Posterior vena cava (tissue), 2 donors: Measurements from ENCODE around the gene RENBP. TPM values are rescaled to one million over a fixed set of nuclear protein-coding genes. Genes with fewer than 3 reads are reported as not detected.

Experiments used
- DNase-seq: peaks from one replicate; pipeline ENCODE4 v3.0.0-alpha.2; 2020; ENCODE audit warnings: low spot score
- intact Hi-C, 2 donors: fragments of 100-400 bp; cut with DNase I; formaldehyde crosslinking; loops; one replicate each; pipeline versions ENCODE4 v1.14.1 to v1.14.2; 2022 to 2023
- total RNA-seq, 2 donors: library from RNA; stranded (reverse); fragmentation: NEBNext Ultra II Directional; extraction: Animal tissue kit (Norgen Biotek cat#: 25700); gene quantifications; one replicate each; pipeline ENCODE4 v1.2.1, GENCODE V29; 2021
- donor health status: DM: yes; HTN: yes; CAD: no.
- donor health status: DM: yes; HTN: yes; CAD: no.

The RENBP gene
- total RNA-seq, 2 donors from 2014 or later = 11.4 to 17.6 TPM

DNA sequence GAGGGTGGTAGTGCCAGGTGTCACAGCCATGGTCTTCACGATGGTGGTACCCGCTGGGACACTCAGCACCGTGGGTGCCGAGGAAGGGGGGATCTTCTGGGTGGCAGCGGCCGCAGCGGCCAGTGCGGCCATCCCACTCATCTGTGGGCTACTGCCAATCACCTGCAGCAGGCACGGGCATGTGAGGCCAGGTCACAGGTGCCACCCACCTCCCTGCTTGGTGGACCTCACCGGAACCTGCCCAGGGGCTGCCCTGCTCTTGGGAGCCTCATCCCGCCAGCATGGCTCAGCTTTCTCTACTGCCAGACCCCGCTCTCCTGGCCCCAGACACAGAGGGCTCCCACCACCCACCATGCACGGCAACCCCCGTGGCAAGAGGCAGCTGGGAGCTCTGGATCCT lies 14.2 kb upstream of the RENBP start:
- intact Hi-C loops = loop anchor here in 1 of 2 donors (10.0 kb wide), 1 partner anchor 1004 kb away; no protein-coding TSS in a partner anchor
- no peak for DNase-seq

DNA sequence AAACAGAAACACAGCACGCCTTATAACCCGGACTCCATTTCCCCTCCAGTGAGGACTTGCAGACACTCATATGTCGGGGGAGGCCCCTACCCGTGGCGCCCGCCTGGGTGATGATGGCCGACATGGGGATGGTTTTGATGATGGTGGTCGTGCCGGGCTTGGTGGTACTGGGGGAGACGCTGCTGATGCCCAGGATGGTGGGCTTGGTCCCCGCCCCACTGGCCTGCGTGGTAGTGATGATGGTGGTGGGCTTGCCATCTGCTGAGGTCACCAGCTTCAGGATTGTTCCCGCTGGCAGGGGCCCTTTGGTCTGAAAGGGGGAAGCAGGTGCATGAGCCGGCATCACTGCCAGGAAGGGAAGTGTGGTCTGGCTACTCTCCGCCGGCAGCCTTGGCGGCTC lies 12.8 kb upstream of the RENBP start:
- intact Hi-C loops = loop anchor here in 1 of 2 donors (10.0 kb wide), 1 partner anchor 1002 kb away; no protein-coding TSS in a partner anchor

DNA sequence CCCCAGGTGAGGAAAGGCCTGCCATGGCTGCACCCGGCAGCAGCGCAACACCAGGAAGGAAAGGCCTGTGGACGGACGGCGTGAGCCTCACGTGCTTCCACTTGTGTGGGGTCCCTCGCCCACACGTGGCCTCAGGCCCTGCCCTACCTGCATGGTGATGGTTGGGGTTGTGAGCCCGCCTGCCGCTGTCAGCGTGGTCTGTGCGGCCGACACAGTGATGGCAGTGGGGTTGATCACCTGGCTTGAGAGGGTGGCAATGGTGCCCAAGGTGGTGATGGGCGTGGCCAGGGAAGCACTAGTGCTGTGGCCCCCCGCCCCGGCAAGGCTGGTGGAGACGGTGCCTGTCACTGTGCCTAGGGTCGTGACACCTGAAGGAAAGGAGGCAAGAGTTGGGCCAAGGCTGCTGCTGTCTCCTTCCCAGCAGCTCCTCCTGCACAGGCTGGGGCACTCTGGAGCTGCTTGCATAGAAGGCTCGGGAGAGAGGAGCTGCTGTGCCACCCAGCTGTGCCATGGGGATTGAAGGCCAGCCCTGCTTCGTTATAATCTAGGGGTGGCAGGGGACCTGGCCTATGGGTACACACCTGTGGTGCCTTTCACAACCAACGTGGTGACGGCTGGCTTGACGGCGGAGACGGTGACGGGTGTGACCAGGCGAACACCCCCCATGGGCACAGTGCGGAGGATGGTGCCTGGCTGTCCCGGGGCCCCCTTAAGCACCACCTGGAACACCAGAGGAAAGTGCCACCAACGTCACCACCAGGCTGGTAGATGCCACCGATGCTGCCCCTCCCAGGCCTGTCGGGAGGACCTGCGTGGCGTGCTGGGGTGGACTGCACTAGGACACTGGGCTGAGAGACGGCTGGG lies 11.8 kb upstream of the RENBP start:
- DNase-seq = no peak
- intact Hi-C loops = loop anchor here in 1 of 2 donors (10.0 kb wide), 1 partner anchor 1001 kb away; no protein-coding TSS in a partner anchor

More for the DNA sequence above, 12.8 kb upstream of the RENBP start:
- no peak for DNase-seq

DNA sequence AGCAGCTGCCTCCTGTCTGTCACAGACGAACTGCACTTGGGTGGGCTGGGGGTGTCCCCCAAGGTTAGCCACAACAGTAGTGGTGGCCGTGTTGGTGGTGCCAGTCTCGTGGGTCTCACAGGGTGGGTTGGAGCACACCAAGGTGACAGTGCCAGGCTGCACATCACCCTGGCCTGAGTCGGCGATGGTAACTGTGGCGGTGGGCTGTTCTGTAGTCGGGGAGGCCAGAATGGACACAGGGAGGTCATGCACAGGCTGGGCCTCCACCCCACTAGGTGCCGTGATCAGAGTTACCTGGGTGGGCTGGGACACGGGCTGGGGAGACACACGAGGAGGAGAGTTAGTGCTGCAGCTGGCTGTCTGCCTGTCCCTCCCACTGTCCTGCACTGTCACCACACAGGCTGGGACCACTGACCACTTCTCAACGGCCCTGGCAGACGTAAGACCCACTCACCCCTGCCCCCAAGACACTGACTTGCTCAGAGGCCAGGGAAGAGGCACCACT lies 10.8 kb upstream of the RENBP start:
- intact Hi-C loops = loop anchor here in 1 of 2 donors (10.0 kb wide), 1 partner anchor 1000 kb away; no protein-coding TSS in a partner anchor
- DNase-seq = no peak

DNA sequence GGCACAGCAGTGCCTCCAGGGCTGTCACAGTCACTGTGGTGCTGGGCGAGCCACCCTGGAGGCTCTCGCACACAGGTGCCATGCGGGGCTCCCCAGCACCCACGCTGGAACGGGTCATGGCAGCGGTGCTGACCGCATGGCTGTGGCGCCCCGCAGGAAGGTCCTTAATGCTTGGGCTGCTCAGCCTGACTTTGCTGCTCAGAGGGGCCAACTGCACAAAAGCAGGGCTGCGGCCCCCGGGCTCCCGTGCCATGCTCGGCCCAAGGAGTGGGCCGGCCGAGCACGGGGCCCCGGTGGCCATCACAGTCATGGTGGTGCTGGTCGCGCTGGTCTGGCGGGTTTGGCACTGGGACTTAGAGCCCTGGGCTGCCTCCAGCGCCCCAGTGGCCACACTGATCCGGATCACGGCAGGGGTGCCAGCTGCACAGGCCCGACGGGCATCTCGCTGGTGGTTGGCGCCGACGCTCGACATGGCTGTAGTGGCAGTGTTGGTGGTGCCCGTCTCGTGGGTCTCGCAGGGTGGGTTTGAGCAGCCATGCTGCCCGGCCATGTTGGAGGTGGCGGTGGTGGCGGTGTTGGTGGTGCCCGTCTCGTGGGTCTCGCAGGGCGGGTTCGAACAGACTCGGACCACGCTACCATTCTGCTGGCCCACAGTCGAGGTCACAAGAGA lies 10.2 kb upstream of the RENBP start:
- intact Hi-C loops = loop anchor here in 1 of 2 donors (10.0 kb wide), 1 partner anchor 1000 kb away; no protein-coding TSS in a partner anchor
- DNase-seq = no peak

DNA sequence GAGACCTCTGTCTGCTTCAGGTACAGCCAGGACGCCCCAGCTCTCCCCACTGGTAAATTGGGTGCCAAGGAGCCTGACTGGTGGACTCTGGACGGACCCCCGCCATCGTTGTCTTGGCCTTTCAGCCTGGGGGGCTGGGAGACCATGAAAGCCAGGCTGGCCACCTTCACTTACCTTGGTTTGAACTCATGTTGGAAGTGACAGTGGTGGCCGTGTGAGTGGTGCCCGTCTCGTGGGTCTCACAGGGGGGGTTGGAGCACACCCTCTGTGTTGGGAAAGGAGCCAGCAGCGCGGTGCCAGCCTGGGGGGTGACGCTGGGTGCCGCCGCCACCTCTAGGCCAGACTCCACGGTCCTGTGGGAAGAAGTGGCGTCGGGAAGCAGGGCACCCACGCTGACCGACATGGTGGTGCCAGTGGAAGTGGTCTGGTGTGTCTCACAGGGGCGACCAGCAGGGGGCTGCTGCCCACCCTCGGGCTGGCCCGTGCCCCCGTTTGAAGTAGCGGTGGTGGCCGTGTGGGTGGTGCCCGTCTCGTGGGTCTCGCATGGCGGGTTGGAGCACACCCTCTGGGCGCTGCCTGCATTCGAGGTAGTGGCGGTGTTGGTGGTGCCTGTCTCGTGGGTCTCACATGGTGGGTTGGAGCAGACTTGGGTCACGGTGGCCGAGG lies 9.6 kb upstream of the RENBP start:
- no peak for DNase-seq
- intact Hi-C loops = loop anchor here in 1 of 2 donors (2.0 to 10.0 kb wide), 2 partner anchors 189 to 999 kb away; partner anchors contain the start of gene PLXNB3

DNA sequence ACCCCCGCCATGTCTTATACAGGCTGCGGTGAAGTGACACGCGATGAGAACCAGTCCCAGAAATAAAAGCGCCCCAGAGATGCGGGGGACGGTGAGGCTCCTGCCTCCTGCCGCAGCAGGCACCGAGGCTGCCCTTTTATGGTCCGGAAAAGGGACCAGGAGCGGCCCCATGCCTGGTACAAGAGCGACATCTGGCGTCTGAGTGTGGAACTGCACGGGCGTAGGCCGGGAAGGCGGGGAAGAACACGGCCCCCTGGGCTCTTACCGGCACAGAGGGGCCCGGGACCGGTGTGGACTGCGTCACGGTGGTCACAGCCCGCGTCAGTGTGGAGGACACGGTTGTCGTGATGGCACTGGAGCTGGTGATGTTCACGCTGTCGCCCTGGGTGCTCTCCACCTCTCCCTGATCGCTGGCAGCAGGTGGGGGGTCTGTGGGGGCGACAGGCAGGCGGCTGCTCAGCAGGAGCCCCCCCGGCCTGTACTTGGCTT lies 8.9 kb upstream of the RENBP start:
- intact Hi-C loops = loop anchor here in 1 of 2 donors (2.0 to 10.0 kb wide), 2 partner anchors 189 to 999 kb away; partner anchors contain the start of gene PLXNB3
- DNase-seq = peak; percentile 95

DNA sequence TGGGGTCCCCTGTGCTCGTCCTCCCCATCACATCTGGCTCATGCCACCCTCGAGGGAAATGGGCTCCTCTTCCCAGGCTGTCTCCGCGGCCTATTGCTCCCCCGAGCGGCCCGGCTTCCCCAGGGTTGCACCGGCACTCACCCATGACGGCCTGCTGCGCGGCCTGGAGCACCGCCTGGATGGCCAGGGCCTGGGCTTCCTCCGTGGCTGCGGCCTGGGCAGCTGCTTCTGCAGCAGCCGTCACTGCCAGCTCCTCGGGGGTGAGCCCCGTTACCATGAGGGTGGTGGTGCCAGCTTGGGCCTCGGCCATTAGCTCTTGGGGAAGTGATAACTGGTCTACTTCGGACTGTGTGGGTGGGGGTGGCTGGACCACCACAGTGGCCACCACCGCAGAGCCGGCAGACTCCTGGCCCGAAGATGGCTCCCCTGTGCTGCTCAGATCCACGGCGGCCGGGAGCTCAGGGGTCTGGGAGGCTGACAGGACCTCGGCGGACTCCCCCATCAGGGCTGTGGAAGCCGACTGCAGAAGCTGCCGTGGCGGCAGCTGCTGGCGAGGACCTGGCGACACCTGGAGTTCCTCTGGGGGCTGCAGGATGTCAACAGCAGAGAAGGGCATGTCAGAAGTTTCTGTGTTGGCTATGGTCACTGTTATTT lies 8.1 kb upstream of the RENBP start:
- DNase-seq = no peak
- intact Hi-C loops = loop anchor here in 1 of 2 donors (2.0 to 10.0 kb wide), 2 partner anchors 188 to 998 kb away; partner anchors contain the start of gene PLXNB3

DNA sequence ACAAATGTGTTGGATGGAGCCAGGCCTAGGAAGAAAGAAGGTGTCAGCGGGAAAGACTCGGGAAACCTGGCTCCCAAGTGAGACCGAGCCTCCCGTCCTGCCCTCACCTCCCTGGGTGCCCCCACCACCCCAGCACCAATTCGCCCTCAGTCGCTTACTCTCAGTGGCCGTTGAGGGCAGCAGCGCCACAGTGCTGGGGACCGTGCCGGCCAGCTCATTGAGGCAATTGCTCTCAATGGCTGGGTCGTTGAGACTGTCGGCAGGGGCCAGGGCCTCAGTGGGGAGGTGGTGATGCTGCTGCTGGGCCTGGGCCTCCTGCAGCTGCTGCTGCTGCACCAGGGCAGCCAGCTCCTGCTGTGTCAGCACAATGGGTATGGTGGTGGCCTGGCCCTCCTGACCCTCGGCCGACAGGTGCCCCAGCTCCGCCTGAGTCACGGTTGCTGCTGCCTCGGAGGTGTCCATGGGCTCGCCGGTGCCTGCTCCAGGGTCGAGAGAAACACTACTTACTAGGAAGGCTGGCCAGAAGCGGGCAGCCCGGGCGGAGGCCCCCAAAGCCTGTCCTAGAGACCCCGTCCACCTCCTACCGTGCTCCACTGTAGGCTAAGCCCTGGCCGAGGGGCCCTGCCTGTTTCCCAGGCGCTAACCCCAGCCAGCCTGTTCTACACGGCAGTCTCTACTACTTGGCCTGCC lies 7.4 kb upstream of the RENBP start:
- DNase-seq = no peak
- intact Hi-C loops = loop anchor here in 1 of 2 donors (2.0 to 10.0 kb wide), 2 partner anchors 187 to 997 kb away; partner anchors contain the start of gene PLXNB3

DNA sequence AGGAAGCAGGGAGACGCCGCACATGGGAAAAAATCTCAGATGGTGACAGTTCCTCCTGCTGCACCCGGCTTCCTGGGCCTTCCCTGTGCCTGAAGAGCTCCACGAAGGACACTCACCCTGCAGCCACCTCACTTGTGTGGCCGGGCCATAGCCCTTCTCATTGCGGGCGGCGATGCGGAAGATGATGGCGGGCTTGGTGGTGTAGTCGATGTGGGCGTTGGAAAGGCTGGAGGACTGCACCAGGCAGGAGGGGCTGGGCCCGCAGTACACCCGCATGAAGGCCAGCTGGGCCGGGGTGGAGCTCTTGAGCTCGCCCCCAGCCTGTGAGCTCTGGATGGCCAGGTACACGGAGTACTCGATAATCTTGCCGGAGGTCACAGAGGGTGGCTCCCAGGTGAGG lies 5.7 kb upstream of the RENBP start:
- intact Hi-C loops = loop anchor here in 1 of 2 donors (10.0 kb wide), 1 partner anchor 995 kb away; no protein-coding TSS in a partner anchor

DNA sequence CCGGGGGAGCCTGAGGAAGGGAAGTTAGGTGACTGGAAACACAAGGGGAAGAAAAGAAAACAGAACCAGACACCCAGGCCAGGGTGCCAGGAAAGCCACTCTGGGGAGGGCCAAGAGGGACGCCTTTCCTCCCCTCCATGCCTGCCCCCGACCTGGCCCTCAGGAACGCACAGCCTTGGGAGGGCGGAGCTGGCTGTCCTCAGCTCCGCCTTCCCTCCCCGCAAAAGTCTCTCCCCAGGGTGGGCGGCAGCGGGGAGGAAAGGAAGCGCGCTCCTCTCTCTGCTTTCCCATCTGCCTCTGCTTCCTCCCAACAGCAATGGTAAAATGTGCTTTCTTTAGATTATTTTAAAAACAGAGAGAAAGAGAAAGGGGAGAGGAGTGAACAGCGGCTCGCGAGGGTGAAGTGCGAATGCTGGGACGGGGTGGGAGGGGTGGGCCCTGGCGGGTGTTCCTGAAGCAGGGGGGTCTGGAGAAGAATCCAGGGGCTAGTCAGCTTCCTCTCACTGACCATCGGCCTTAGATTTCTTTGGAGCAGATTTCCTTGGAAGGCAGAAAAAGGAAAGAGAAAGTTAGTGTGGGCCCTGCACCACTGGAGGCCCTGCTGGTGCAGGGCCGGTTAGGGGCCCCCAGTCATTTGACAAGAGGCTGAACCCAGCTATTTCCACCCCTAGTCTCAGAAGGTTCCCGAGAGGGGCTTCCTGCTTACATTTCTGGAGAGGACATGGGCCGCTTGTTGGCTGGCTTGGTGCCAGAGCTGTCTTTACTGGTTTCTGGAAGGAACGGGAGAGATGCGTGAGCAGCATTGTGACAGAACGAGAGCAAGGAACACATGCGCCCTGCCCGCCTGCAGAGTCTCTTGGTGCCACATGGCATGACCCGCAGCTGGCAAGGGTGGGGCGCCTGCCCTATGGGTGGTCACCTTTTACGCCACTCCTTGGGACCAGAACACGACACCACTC lies 4.7 kb upstream of the RENBP start:
- intact Hi-C loops = no loop called here
- DNase-seq = no peak

More for the DNA sequence above, 5.7 kb upstream of the RENBP start:
- DNase-seq = no peak

DNA sequence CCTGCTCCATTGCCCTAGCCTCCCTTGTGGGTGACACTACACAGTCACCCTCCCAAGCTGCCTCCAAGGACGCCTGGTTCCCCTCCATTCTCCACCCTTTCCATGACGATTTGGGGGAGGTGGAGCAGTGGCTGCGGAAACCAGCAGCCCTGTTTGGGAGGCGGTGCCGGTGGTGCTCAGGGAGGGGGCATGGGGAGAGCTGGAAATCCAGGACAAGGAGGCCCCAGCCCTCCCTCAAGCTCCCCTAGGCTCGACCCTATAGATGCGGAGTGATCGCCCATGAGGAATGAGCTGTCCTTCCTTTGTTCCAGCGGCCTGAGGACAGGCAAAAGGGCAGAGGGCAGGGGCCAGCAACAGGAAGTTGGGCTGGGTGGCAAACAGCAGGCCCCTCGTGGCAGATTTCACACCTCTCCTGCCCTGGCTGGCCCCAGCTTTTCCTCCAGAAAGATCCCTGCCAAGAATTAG lies 3.6 kb upstream of the RENBP start:
- intact Hi-C loops = no loop called here
- no peak for DNase-seq

DNA sequence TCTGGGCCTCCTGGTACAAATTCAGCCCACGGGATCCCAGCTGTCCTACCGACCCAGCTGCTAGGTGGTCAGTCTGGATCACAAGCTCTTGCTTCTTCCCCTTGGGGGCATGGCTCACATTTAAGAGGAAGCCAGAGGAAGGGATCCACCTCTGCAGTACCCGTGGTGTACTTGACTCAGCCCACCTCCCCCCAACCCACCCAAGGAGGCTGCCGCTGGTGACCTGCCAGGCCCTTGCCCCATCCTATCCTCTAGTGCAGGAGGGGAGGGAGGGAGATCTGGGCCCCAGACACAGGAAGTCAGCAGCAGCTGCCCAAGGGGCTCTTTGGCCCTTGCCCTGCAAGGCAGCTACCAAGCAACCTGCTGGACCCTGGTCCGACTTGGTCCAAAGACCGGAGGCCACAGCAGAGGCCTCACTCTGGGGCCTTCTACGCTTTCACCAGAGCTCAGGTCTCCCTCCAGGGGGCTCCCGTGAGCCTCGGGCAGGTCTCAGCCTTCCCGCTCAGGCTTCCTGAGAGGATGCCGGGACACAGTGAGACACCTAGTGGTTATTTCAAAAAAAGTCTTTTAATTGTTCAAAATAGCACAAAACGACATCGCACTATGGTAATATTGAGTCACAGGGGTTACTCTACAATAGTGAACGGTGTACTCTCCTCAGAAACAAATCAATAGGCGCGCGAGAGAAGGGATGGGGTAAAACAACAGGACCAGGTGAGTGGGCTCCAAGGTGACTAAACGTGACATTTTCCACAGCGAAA lies 2.7 kb upstream of the RENBP start:
- DNase-seq = peak; percentile 92
- intact Hi-C loops = no loop called here

DNA sequence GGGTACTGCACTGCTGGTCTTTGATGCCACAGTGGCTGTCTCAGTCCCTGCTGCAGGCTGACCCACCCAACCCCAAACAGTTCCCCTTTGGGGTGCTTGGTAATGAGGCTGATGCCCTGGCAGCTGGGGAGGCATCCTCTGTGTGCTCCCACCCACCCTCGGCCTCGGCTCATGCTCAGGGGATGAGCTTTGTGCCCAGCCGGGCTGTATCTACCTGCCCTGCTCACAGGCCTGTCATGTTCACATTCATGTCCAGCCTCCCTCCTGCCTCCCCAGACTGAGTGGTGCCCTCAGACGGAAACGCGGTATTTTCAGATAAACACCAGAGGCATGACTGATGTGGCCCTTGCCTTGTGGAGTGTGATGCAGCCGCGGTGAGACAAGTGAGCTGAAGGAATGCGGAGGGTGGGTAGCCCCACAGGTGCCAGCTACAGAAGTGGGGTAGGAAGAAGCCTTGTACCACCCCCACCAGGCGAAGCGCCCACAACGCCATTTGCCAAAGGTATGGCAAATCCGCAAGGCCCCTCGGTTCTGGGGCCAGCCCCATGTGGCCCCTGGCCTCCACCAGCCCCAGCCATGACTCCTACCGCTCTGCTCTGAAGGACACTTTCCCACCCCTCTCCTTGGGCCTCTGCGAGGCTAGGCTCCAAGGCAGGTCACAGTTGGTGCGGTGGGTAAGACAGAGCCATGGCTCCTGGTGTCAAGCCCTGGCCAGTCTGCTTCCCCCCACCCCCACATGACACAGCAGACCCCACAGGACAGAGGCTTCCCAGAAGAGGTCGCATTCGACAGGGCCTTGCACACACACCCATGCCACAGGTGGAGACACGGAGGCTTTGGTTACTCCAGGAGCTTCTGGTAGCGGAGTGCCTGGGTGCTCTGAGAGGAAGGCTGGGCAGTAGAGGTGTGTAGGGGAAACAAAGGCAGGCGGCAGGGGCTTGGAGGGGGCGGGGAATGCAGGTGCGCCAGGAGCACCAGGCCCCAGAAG lies 1.8 kb upstream of the RENBP start:
- intact Hi-C loops = no loop called here
- no peak for DNase-seq

DNA sequence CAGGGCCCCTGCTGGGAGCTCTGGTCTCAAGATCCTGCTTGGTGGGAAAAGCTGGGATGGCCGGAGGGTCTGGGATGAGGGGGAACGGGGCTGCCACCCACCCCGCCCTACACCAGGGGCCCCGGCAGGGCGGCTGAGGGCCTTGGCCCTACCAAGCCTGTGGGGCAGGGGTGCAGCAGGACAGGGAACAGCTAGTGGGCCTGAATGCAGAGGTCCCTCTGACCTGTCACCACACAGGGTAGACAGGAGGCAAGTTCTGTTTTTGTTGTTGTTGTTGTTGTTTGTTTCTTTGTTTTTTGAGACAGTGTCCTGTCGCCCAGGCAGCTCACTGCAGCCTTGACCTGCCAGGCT lies 332 bp upstream of the RENBP start:
- intact Hi-C loops = no loop called here
- DNase-seq = no peak
